NT2/D1 (cell line): ENCODE results near the gene SHROOM2.

Source experiments
- SUZ12 ChIP-seq: IDR thresholded peaks from 2 replicates; pipeline ENCODE4 v1.6.1; 2011; ENCODE audit not compliant: insufficient read length, insufficient read depth; ENCODE audit errors: extremely low read depth
- YY1 ChIP-seq: IDR thresholded peaks from 2 replicates; pipeline ENCODE4 v1.6.1; 2011; ENCODE audit not compliant: insufficient read length, insufficient read depth
- ZNF274 ChIP-seq: IDR thresholded peaks from 2 replicates; pipeline ENCODE4 v1.6.1; 2011; ENCODE audit warnings: mild to moderate bottlenecking, low read depth, low read length

DNA sequence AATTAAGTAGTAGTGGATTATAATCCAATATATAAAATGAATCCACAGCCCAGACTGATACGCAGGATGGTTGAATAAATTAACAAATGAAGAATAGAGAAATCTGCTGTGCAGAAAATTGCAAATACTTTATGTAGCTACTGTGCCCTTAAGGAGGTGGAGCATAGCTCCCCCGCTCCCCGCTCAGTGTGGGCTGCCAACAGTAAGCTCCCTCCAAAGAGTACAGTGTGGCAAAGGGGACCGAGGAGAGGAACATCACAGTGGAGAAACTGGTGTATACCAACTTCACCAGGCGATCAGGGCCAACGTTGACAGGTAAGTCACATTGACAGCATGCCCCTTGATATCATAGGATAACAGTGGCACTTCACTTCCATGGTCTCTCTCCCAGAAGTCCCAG, 123.0 kb downstream of the SHROOM2 start:
- TF ChIP-seq SUZ12 (no peak), ZNF274 (no peak), YY1 (no peak)
